Fibroblast of the conjunctiva (primary cell): ENCODE data around the gene FGF11.

ENCODE experiments used
- DNase-seq: peaks from one replicate; pipeline ENCODE4 v3.0.0-alpha.2; 2010; ENCODE audit warnings: low read depth

FGF11 gene

DNA sequence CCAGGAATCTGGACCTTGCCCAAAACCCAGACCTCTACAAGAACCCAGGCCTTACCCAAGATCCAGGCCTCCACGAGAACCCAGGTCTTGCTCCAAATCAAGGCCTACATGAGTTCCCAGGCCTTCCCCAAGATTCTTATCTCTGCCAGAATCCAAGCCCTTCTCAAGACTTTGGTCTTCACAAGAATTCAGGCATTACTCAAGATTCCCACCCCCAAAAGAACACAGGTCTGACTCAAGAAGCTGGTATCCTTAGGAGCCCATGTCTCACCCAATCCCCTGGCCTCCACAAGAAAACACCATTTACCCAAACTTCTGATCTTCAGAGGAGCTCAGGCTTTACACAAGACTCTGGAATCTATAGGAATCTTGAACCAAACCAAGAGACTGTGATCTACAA lies 8.1 kb upstream of the FGF11 start:
- DNase-seq, result no peak

DNA sequence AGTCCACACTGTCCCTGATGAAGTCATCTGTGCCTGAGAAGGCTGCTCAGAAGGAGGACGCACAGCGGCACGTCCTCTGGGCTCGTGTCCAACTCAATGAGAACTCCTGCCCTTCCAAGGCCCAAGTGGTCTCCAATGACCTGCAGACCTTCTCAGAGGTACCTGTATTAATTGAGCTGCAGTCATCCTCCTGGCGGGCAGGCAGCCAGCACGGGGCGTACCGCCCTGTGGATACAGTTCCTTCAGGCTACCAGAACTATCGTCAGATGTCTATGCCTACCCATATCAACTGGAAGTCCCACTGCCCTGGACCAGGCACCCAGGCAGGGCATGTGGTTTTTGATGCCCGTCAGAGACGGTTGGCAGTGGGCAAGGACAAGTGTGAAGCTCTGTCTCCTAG lies 7.0 kb upstream of the FGF11 start:
- no peak for DNase-seq

GRCh38 chr17:7435676-7436555 lies 3.4 kb upstream of the FGF11 start:
- DNase-seq, result no peak

DNA sequence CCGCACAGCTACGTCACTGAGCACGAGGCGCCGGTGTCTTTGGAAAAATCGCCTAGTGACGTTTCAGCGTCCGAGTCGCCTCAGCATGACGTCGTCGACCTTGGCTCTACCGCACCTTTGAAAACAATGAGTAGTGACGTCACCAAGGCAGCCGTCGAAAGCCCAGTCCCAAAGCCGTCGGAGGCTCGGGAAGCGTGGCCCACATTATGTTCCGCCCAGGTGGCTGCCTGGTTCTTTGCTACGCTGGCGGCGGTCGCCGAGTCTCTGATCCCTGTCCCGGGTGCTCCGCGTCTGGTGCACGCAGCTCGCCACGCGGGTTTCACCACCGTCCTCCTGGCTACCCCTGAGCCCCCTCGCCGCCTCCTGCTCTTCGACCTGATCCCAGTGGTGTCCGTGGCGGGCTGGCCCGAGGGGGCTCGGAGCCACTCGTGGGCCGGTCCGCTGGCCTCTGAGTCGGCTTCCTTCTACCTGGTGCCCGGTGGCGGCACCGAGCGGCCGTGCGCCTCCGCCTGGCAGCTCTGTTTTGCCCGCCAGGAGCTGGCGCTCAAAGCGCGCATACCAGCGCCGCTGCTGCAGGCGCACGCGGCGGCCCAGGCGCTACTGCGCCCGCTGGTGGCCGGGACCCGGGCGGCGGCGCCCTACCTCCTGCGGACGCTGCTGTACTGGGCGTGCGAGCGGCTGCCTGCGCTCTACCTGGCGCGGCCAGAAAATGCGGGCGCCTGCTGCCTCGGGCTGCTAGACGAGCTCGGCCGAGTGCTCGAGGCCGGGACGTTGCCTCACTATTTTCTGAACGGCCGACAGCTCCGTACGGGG lies 2.5 kb upstream of the FGF11 start:
- peak; percentile 43 for DNase-seq

DNA sequence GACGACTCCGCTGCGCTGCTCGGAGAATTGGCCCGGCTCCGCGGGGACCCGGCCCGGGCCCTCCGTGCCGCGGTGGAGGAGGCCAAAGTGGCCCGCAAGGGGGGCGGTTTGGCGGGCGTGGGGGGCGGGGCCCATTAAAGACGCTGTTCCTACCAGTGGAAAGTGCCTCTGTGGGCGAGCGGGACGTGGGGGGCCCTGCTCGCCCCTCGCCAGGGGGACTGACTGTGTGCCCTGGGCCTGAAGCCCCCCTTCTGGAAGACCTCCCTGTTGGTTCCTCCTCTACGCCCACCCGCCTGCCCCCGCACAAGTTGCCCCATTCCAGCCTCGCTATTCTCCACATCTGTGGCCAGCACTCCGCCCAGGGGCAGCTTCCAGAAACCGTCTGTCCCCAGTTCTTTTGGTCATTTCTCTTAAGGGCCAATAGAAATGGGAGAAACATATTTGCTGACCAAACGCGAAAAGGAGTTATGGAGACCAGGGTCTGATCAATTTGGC lies 1.9 kb upstream of the FGF11 start:
- DNase-seq, result no peak

- DNase-seq, result no peak
These were observed 1.2 kb upstream of the FGF11 start for GRCh38 chr17:7437950-7438614.

GRCh38 chr17:7438656-7439460 lies 454 bp upstream of the FGF11 start:
- DNase-seq, result no peak

DNA sequence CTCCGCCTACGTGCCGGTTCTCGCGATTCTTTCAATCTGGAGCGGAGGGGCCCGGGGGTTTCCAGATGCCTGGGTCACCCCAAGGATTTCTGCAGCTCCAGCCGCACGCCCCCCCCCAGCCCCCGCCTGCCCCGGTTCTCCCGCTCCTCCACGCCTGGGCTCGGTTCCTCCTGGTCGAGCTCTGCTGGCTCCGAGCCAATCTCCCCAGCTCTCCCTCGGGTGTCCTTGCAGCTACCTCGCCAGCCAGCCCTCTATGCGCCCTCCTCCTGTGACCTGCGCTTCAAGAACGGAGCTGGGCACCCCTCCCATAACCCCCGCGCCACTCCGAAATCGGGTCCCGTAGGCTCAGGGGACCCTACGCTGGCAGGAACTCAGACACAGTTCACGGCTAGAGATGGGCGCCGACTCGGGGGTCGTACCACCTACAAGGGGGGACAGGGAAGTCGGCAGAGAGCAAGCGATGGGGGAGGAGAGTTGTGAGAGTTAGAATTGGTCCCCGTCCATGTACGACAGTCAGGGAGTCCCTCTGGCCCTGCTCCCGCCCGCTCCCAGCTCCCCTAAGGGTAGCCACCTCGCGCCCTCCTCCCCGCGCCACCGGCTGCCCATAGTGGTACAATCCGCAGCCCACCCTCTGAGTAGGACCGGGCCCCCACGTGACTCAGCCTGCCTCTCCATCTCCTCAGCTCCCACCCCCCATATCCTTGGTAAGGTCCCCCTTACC lies 961 bp downstream of the FGF11 start:
- no peak for DNase-seq

DNA sequence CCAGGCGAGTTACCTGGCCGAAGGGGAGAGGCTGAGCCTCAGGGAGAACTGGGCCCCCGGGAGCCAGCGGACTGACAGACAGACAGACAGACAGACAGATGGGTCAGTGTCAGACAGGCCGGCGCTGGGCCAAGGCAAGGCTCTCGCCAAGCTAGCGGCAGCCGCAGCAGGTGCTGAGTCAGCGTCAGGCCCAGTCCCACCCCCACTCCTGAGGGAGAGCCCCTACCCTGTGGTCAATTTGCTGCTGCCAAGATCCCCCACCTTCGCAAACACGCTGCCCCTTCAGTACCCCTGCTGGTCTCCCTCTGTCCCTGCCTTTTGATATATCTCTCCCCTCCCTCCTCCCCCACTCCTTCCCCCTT lies 1.5 kb downstream of the FGF11 start:
- no peak for DNase-seq

DNA sequence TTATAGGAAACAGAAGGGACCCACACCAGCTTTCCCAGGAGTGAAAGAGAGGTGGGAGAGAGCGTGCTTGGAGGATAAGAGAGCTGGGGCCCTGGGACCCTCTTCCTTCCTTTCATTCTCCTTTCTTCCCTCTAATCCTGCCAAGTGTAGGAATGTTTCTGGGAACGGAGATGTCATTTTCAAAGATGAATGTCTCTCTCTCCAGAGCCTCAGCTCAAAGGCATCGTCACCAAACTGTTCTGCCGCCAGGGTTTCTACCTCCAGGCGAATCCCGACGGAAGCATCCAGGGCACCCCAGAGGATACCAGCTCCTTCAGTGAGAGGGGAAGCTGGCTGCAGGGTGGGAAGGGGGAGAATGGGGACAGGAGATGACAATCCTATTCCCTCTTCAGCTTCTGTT lies 2.0 kb downstream of the FGF11 start:
- DNase-seq, result no peak

DNA sequence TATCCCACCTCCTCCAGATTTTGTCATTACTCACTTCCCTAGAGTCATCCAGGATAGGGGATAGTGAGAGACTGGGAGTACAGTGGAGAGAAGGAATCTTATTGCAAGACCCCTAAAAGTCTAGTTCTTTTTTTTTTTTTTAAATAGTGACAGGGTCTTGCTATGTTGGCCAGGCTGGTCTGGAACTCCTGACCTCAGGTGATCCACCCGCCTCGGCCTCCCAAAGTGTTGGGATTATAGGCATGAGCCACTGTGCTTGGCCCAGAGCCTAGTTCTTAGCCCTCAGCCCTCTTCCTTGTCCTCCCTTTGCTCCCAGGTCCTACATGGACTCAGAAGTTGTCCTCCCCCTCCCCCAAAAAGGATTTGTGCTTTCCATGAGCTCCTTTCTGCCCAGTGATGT lies 2.8 kb downstream of the FGF11 start:
- DNase-seq, result no peak

GRCh38 chr17:7443499-7444485 lies 4.5 kb downstream of the FGF11 start:
- peak; percentile 9 for DNase-seq

DNA sequence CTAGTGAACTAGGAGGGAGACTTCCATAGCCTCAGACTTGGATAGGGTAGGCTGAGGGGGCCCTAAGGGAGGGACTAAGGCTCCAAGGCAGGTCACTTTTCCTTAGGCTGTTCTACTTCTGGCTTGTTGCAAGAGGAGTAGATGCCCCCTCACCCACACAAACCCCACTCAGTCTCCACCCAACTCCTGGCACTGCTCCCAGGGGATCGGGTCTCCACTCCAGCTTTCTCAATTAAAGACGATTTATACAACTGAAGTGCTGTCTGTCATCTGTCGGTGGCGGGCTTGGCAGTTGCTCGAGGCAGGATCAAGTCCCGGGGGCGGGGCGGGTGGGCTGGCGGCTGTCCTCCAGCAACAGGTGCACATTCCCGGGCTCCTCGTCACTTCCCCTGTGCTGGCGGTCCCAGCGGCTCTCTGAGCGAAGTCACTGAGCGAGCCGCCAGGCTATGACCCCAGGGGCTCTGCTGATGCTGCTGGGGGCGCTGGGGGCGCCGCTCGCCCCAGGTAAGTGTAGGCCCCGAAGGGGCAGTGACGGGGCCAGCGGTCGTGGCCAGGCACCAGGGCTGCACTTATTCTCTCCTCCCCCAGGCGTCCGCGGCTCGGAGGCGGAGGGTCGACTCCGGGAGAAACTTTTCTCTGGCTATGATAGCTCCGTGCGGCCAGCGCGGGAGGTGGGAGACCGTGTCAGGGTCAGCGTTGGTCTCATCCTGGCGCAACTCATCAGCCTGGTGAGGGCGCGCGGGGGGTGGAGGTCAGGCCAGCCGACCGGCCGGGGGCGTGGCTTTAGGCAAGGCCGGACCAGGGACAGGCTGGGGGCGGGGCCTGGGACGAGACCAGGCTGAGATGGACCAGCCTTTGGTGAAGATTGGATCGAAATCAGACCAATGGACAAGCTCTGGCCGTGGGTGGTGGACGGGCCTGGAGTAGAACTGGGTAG lies 5.6 kb downstream of the FGF11 start, which contains the start of gene CHRNB1:
Gene CHRNB1 (plus strand): TSS at position 380 of the 937 bp plus-strand sequence. CDS start 67 bp downstream, at position 447.
- DNase-seq, result no peak

DNA sequence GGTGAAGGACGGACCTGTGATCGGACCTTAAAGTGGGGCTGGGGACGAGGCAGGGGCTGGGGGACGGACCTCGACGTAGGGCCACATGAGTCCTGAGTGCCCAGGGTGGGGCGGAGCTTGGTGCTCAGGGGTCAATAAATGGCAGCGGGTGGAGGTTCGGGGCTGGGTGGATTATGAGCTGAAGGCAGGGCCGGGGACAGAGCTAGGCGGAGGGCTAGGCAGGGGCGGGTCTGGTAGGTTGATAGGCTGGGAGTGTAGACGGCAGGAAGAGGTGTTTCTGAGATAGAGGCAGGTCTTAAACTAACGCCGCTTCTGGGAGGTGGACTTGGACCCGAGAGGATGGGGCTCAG lies 6.3 kb downstream of the FGF11 start:
- no peak for DNase-seq

GRCh38 chr17:7448461-7448860 lies 9.1 kb downstream of the FGF11 start:
- DNase-seq, result no peak

GRCh38 chr17:7459961-7460545 lies 20.7 kb downstream of the FGF11 start:
- DNase-seq, result no peak

DNA sequence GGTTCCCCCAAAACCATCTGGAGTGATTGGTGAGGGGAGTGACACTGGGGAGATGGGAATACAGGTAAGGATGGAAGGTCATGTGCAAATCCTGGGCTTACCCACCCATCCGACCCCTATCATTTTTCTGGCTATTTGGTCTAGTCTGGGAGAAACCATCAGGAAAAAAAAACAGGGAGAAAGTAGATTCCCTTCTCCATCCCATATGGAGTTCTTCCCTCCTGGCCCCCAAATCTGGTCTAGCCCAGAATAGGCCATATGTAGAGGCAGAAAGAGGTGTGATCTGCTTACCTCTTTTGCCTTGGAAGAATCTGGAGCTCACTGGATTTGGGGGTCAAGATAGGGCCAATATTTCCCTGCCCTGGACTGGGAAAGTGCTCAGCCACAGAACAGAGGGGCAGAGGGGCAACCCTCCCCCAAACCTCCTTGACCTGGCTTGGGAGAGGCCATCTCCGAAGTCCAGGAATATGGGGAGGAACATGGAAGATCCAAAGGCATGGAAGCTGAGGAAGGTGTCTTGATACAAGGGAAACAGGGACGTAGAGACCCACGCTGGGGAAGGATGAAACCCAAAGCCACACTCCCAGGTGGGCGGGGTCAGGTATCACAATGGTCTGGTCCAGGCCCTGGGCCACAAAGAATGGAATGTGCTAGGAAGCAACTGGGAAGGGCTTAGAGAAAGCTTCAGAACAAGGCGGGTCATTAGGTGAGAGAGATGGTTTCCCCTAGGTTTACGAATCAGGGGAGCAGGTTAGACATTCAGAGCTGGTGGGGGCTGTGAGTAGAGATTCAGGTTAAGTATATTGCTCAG lies 21.7 kb downstream of the FGF11 start:
- no peak for DNase-seq
